OCI-LY1 (cell line): ENCODE measurements around the gene RUNX1.

Experiments
- CTCF ChIP-seq: fragments of 200-600 bp; sonication (generic), shearing (Covaris generic); IDR thresholded peaks from 2 replicates; pipeline ENCODE4 v1.5.1; 2017; ENCODE audit warnings: mild to moderate bottlenecking, antibody characterized with exemption, low read length, moderate library complexity, mixed read lengths
- EZH2 ChIP-seq: fragments of 200-600 bp; sonication (generic), shearing (Covaris generic); IDR thresholded peaks from 2 replicates; pipeline ENCODE4 v1.8.0; 2017; ENCODE audit warnings: borderline replicate concordance, mixed run types, mild to moderate bottlenecking, antibody characterized with exemption, low read length, moderate library complexity, mixed read lengths

DNA sequence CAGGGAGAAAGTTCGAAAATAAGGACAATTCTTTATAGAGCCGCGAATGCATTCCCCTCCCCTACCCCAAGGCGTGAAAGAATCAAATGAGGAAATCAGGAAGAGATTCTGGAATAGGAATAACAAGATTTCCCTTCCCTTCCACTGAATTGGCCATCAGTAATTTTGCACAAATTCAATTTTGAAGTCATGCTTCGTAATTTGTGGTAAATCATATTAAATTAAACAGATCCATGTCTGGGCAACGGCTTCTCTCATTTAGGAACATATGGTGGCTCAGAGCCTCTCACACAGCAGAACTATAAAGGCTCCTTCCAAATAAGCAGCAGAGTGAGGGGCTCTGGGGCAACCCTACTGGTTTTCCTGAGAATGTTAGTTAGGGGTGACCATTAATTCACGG, 227.4 kb downstream of the RUNX1 start:
- TF ChIP-seq CTCF (no peak), EZH2 (no peak)
